Kidney epithelial cell (primary cell): ENCODE results near the gene ELP4. TPM values are rescaled to one million over a fixed set of nuclear protein-coding genes. Genes with fewer than 3 reads are reported as not detected.

Experiments used
- DNase-seq: peaks from one replicate; pipeline ENCODE4 v3.0.0-alpha.2; 2010; ENCODE audit warnings: low read depth
- H3K27me3 ChIP-seq: 2 replicates; pipeline ENCODE4 v1.6.0; 2011; ENCODE audit warnings: low read length; ENCODE audit not compliant: control insufficient read depth, insufficient read depth
- H3K36me3 ChIP-seq: 2 replicates; pipeline ENCODE4 v1.5.1; 2011; ENCODE audit warnings: low read length; ENCODE audit not compliant: control insufficient read depth, insufficient read depth
- H3K4me3 ChIP-seq: 2 replicates; pipeline ENCODE4 v1.5.1; 2011; ENCODE audit warnings: low read depth, mild to moderate bottlenecking, control low read depth, low read length
- total RNA-seq: library from RNA; depleted of rRNA; stranded (reverse); fragments of >200 nt; gene quantifications from 2 replicates; pipeline ENCODE4 v1.2.3, GENCODE V29; 2015
- TF ChIP-seq, protein P1 (sequence below): IDR thresholded peaks from 2 replicates; pipeline ENCODE4 v1.5.1; 2011; ENCODE audit warnings: mild to moderate bottlenecking, moderate library complexity, low read length, control low read depth, inconsistent platforms; ENCODE audit not compliant: insufficient read depth, poor library complexity, severe bottlenecking

The ELP4 gene
- total RNA-seq, 1 donor from 2014 or later: 19.1 TPM

- DNase-seq: no peak
- Histone ChIP-seq H3K36me3 (no peaks in the 10 kb centered on the region), H3K4me3 (no peak overlapping the region), H3K27me3 (no peaks in the 10 kb centered on the region)
- TF ChIP-seq, protein P1, sequence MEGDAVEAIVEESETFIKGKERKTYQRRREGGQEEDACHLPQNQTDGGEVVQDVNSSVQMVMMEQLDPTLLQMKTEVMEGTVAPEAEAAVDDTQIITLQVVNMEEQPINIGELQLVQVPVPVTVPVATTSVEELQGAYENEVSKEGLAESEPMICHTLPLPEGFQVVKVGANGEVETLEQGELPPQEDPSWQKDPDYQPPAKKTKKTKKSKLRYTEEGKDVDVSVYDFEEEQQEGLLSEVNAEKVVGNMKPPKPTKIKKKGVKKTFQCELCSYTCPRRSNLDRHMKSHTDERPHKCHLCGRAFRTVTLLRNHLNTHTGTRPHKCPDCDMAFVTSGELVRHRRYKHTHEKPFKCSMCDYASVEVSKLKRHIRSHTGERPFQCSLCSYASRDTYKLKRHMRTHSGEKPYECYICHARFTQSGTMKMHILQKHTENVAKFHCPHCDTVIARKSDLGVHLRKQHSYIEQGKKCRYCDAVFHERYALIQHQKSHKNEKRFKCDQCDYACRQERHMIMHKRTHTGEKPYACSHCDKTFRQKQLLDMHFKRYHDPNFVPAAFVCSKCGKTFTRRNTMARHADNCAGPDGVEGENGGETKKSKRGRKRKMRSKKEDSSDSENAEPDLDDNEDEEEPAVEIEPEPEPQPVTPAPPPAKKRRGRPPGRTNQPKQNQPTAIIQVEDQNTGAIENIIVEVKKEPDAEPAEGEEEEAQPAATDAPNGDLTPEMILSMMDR: no peak
Measured at GRCh38 chr11:31767066-31767465, 257.5 kb downstream of the ELP4 start.

DNA sequence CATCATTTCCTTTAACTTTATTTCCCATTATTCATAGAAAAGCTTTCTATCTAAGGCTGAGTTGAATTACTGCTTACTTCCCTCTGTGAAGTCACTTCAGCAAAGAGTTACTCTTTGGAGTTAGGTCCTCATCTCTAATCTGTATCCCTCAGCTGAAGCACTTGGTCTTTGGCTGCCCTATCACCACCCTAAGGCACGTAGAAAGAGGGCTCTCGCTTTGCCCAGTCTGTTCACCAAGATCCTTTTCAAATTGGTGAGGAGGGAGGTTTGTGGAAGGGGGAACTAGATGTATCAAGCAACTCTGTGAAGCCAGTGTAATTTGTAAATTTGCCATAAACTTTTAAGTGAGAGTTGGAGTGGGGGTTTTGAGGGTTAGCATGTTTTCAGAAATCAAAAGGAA lies 258.1 kb downstream of the ELP4 start:
- Histone ChIP-seq H3K27me3 (no peaks in the 10 kb centered on the region), H3K36me3 (no peaks in the 10 kb centered on the region), H3K4me3 (no peak overlapping the region)
- DNase-seq: no peak
- TF ChIP-seq, protein P1: no peak

- Histone ChIP-seq H3K4me3 (no peak overlapping the region), H3K36me3 (no peaks in the 10 kb centered on the region), H3K27me3 (no peaks in the 10 kb centered on the region)
- TF ChIP-seq, protein P1: no peak
- DNase-seq: no peak
Measured at GRCh38 chr11:31768749-31769640, 259.4 kb downstream of the ELP4 start.

- H3K27me3 ChIP-seq: no peaks in the 10 kb centered on the region
- H3K36me3 ChIP-seq: no peaks in the 10 kb centered on the region
- TF ChIP-seq, protein P1: no peak
- no peak overlapping the region for H3K4me3 ChIP-seq
- DNase-seq: no peak
Measured at GRCh38 chr11:31770011-31770700, 260.6 kb downstream of the ELP4 start.

GRCh38 chr11:31772412-31772811 lies 262.8 kb downstream of the ELP4 start:
- no peaks in the 10 kb centered on the region for H3K36me3 ChIP-seq
- TF ChIP-seq, protein P1: no peak
- H3K27me3 ChIP-seq: no peaks in the 10 kb centered on the region
- H3K4me3 ChIP-seq: no peak overlapping the region
- DNase-seq: no peak
